D721Med (cell line): ENCODE results near the gene COMMD1.
"Not testable (repeated sequence)": the region's sequence is repeated elsewhere in the genome, so short reads cannot be mapped to it uniquely, and the experiment has no call there.

ENCODE experiments used
- DNase-seq: peaks from one replicate; pipeline ENCODE4 v3.0.0; 2011; ENCODE audit warnings: low spot score; ENCODE audit not compliant: insufficient read length
- FAIRE-seq: peaks from 2 replicates; lab custom pipeline; 2011; peaks lifted over from hg19 to GRCh38; lab: Jason Lieb, UNC
- CTCF ChIP-seq: IDR thresholded peaks from 2 replicates; pipeline ENCODE4 v1.5.1; 2012; ENCODE audit warnings: mild to moderate bottlenecking, control low read depth; ENCODE audit not compliant: insufficient read depth; ENCODE audit errors: missing control alignments

COMMD1 gene

DNA sequence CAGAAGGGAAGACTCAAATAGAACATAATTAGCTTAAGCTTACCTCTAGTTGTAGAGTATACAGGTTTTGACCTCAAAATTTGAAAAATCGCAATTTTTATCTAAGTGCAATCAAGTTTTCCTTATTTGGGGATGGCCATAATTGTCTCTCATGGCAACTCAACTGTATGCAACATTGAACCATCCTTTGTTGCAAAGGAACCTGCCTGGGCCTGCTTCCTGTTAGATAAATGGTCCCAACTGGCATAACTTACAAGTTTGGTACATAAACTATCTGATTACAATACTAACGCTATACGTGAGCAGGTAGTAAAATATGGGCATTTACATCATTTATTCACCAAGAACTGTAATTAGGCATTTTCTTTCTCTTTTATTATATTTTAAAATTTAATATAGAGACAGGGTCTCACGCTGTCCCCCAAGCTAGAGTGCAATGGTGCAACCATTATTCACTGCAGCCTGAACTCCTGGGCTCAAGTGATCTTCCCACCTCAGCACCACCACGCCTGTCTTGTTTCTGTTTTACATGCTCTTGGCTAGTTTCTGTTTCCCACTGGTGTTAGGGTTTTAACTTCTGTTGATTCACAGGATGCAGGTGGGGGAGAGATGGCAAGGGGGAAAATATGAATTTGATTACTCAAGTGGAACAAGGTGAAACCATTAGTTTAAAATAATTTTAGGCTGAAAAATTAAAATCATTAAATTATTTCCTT lies 235.1 kb downstream of the COMMD1 start:
- FAIRE-seq (no peak), DNase-seq (no peak)
- no peak for TF ChIP-seq CTCF

DNA sequence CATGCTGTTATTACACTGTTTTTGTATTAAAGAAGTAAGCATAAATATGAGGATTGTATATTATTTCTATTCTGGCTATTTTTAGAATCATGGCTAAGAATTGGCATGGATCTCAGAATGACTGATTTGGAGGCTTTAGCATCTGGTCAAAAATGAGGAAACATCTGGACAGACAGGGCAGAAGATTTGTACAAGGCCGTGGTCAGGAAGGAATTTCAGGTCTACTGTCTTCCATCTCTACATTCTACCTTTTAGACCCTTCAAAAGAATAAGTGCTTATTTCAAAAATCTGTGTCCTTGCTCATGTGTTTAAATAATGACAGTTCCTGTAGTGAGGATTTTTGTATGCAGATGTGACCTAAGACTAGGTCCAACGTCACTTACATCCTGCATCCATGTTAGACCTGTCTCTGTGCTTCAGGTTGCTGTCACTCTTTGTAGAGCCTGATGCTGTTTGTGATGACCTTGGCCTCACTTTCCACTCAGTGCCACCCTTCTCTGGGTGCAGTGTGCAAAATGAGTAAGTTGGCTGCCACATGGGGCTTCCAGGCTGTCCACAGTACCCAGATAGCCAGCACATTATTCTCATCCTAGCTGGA lies 235.8 kb downstream of the COMMD1 start:
- DNase-seq (no peak), FAIRE-seq (no peak)
- no peak for TF ChIP-seq CTCF

- DNase-seq (no peak), FAIRE-seq (no peak)
- TF ChIP-seq CTCF = no peak
These were observed 236.6 kb downstream of the COMMD1 start for GRCh38 chr2:62142054-62142453.

GRCh38 chr2:62143696-62144095 lies 238.2 kb downstream of the COMMD1 start:
- no peak for TF ChIP-seq CTCF
- DNase-seq (no peak), FAIRE-seq (no peak)

DNA sequence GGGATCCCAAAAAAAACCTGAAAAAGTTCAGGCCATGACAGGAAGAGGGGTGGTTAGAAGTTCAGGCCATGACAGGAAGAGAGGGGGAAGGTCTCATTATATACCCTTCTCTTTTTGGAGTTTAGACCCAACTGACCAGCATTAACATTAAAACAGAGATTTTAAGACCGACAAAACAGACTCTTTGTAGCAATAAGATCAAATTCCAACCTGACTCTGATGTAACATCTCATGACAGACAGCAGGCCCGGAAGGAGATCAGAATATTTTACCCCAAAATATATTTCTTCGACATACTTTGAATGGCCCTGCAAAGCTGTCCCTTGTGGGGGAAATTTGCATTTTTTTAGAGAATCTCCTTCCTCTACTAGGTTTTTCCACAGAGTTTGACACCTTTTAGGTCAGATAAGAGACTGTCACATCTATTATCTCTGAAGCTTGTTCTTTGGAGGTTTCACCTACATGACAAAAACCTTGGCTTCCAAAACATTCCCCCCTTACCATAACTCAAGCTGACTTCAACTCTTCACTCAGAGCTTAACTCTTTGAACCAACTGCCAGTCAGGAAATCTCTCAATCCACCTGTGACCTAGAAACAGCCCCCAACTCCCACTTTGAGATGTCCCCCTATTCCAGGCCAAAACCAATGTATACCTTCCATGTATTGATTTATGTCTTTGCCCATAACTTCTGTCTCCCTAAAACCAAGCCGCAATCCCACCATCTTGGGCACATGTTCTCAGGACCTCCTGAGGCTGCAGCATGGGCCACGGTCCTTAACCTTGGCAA lies 239.4 kb downstream of the COMMD1 start:
- no peak for TF ChIP-seq CTCF
- no peak for FAIRE-seq
- DNase-seq = no peak

GRCh38 chr2:62145478-62146100 lies 240.1 kb downstream of the COMMD1 start:
- FAIRE-seq (no peak), DNase-seq (no peak)
- TF ChIP-seq CTCF = no peak

DNA sequence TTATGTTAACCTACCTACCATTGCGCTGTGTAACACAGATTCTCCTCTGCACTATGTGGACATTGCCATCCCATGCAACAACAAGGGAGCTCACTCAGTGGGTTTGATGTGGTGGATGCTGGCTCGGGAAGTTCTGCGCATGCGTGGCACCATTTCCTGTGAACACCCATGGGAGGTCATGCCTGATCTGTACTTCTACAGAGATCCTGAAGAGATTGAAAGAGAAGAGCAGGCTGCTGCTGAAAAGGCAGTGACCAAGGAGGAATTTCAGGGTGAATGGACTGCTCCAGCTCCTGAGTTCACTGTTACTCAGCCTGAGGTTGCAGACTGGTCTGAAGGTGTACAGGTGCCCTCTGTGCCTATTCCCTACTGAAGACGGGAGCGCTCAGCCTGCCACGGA lies 241.3 kb downstream of the COMMD1 start:
- DNase-seq, FAIRE-seq: not testable (repeated sequence)
